HG02840 (cell line): ENCODE data around the gene RABAC1.
"Not testable (repeated sequence)": the region's sequence is repeated elsewhere in the genome, so short reads cannot be mapped to it uniquely, and the experiment has no call there.

Source experiments
- ATAC-seq: cut with Tn5 transposase; IDR thresholded peaks from one replicate; pipeline ENCODE4 v1.9.1; 2021; ENCODE audit warnings: mild to moderate bottlenecking, moderate library complexity, moderate number of reproducible peaks; ENCODE audit not compliant: unreplicated experiment, low FRiP score

The RABAC1 gene

DNA sequence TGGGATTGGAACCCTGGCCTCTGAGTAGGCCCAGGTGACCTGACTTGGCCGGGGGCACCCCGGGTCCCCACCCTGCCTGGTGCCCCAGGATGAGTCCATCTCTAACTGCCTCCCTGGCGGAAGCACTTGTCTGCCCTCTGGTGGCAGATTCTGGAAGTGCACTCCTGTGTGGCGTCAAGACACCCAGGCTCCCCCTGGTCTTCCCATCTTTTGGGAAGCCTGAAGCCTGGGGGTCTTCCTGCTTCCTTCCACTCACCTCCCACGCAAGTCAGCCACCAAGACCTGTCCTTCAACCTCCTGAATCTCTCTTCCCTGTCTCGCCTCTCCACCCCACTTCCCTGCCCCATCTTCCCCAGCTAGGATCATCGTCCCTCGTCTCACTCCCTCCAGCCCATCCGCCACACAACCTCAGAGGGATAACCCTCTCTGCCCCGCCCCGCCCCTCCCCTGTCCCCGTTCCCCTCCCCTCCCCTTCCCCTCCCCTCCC, 7.4 kb downstream of the RABAC1 start:
- ATAC-seq: no peak

DNA sequence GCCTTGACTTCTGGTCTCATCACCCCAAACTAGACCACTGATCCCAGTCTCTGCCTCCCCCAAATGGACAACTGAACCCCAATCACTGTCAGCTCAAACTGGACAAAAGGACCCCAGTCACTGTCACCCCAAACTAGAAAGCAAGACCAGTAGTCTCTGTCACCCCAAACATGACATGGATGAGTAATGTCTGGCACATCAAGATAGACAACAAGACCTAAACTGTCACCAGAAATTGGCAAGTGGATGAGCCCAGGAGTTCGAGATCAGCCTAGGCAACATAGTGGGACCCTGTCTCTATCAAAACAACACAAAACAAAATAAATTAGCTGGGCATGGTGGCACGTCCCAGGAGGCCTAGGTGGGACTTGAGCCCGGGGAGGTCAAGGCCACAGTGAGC, 12.0 kb downstream of the RABAC1 start:
- ATAC-seq: no peak

- peak; percentile 82 for ATAC-seq
Measured at GRCh38 chr19:41945135-41945766, 13.9 kb downstream of the RABAC1 start.

DNA sequence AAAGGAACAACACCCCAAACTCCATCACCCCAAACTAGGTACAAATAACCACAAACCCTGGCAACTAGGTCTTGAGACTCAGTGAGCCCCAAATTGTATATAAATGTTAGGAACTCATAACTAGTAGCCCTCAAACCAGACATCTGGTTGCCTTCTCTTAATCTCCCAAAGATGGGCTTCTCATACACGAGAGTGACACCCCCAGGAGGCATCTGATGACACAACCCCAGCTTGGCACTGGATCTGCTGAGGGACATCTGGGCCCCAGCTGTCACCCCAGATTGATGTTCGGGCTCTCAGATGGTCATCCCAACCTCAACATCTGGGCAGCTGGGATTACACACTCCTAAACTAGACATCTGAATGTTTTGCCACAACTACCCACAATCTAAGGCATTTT, 14.8 kb downstream of the RABAC1 start:
- ATAC-seq: no peak

GRCh38 chr19:41941410-41942202, 17.5 kb downstream of the RABAC1 start:
- no peak for ATAC-seq

DNA sequence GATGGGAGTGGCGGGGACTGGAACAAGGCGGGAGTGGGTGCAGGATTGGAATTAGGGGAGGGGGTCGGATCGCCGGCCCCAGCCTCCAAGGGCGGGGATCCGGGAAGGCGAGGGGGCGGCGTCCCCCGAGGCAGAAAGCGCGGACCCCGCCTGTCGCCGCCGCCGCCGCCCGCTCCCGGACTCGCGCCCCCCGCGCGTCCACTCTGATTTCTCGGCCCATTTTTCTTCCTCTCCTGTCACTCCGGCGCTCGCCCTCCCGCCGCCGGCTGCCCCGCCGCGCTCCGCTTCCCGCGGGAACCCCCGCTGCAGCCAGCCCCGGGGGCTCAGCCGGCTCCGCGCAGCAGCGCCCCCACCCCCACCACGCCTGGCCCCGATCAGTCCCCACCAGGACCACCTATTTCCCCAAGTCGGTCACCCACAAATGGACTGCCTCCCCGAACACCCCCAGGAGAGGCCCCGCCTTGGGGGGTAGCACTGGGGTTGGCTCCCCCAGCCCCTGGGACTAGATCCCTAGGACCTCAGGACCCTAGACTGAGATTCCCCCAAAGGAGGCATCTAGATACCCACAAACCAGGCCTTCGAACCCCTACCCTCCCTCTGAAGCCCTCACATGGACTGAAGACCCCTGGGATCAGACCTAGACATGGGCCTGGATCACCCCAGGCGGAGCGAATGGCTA, 18.3 kb downstream of the RABAC1 start:
- ATAC-seq: no peak

GRCh38 chr19:41939861-41940730, 19.0 kb downstream of the RABAC1 start:
- ATAC-seq: no peak

DNA sequence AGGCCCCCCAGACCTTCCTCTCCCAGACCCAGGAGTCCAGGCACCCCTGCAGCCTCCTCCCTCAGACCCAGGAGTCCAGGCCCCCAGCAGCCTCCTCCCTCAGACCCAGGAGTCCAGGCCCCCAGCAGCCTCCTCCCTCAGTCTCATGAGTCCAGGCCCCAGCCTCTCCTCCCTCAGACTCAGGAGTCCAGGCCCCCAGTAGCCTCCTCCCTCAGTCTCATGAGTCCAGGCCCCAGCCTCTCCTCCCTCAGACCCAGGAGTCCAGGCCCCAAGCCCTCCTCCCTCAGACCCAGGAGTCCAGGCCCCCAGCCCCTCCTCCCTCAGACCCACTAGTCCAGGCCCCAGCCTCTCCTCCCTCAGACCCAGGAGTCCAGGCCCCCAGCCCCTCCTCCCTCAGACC, 19.9 kb downstream of the RABAC1 start:
- ATAC-seq: not testable (repeated sequence)

- ATAC-seq: no peak
Measured at GRCh38 chr19:41937525-41938468, 21.3 kb downstream of the RABAC1 start.

GRCh38 chr19:41936961-41937360, 22.2 kb downstream of the RABAC1 start:
- no peak for ATAC-seq

GRCh38 chr19:41936416-41936850, 22.7 kb downstream of the RABAC1 start:
- no peak for ATAC-seq

- no peak for ATAC-seq
Measured at GRCh38 chr19:41935760-41936415, 23.2 kb downstream of the RABAC1 start.

DNA sequence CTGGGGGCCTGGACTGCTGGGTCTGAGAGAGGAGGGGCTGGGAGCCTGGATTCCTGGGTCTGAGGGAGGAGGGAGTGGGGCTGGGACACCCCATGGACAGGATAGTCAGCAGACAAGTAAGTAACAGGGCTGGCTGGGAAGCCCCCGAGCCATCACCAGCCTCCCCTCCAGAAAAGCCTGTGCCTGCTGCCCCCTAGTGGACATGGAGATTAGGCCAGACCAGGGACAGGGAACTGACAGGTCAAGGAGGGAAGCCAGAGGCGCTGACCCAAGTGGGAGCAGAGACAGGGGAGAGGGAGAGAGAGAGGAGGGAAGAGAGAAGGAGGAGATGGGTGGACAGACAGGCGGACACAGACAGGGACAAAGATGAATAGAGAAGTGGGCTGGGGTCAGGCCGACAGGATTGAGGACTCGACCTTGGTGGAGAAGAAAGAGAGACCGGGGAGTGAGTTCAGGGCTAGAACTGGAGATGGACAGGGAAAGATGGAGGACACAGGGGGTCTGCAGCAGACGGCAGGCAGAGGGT, 24.2 kb downstream of the RABAC1 start:
- ATAC-seq: no peak

DNA sequence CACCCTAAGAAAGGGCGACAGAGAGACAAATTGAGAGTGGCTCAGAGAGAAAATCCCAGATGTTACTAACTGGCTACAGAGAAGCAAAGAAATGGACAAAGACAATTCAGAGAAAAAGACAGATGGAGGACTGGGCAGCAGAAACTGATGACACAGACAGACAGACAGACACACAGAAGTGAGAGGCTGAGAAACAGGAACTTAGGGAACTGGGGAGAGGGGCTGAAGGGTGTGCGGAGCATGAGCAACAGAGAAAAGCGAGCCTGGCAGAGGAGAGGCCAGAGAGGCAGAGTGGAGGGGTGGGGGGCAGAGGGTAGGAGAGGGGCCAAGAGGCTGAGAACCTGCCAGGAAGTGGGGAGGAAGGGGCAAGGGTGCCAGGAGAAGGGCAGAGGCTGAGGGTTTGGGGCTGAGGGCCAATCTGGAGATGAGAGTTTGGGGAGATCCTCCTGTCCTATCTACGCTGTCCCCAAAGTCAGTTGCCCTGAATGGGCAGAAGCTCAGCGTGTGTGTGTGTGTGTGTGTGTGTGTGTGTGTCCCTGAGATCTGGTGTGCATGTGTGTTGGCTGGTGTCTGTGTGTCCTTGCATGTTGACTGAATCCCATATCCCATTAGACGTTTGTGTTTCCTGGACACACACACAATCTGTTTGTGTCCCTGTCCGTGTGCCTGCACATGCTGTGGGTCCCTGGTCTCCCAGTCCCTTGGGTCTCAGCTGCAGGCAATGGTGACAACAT, 25.3 kb downstream of the RABAC1 start:
- ATAC-seq: no peak

- ATAC-seq: no peak
Measured at GRCh38 chr19:41932720-41933332, 26.3 kb downstream of the RABAC1 start.

- no peak for ATAC-seq
Measured at GRCh38 chr19:41932259-41932719, 26.8 kb downstream of the RABAC1 start.

DNA sequence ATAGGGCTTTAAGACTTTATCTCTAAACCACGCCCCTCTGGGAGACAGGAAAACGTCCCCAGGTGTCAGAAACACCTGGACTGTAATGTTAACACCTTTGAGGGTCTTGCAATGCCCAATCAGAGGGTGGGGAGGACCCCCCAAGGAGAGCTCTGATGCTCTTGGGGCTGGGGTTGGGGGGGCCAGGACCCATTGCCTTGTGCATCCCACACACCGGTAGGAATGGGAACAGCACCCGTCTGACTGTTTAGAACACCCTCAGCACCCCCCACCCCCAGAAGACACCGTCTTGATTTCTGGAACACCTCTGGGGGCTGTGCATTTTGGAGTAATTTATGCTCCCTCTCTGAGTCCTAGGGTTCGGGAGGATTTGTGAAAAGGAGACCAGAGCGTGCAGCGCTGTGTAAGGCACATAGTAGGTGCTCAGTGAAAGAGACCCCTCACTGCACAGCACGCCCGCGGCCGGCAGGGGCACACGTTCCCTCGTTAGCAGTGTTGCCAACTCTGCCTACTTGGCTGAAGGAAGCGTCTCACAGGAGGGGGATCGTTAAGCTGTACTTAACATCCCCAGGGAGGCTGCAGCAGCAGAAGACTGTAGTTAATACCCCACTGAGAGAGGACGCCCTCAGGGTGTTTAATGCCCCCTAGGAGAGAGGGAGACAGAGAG, 28.1 kb downstream of the RABAC1 start:
- no peak for ATAC-seq
